A549 (cell line): Measurements from ENCODE around the gene TMTC2. TPM values are rescaled to one million over a fixed set of nuclear protein-coding genes. Genes with fewer than 3 reads are reported as not detected.
A peak's percentile ranks its signal among the peaks of the same experiment; 100 is the strongest.

Source experiments
- ATAC-seq, 2 experiments: fragments of 200-7000 bp in 1 of 2; fragments of >200 bp in 1 of 2; cut with Nextera tagmentation in 1 of 2; cut with Tn5 transposase in 1 of 2; 3 replicates each; pipeline versions ENCODE4 v1.8.0 to v1.9.1; 2018 to 2020; ENCODE audit warnings: mild to moderate bottlenecking in 1 of 2, moderate library complexity in 1 of 2
- CTCF ChIA-PET: fragments of 300-600 bp; sonication (Branson Sonifier 250); formaldehyde crosslinking; extraction: SDS; loops from one replicate; lab custom pipeline; 2021; ENCODE audit warnings: antibody characterized with exemption, inconsistent platforms; lab: Yijun Ruan, JAX
- POLR2A ChIA-PET: fragments of 350-600 bp; formaldehyde crosslinking; extraction: SDS; loops from one replicate; lab custom pipeline; 2021; ENCODE audit warnings: antibody characterized with exemption, inconsistent platforms; lab: Yijun Ruan, JAX
- DNase-seq, 2 experiments: peaks; one replicate each; pipeline versions ENCODE4 v3.0.0 to v3.0.0-alpha.2; 2011 to 2016; ENCODE audit warnings: low read depth in 1 of 2, low spot score in 1 of 2
- FAIRE-seq: peaks from 2 replicates; lab custom pipeline; 2011; peaks lifted over from hg19 to GRCh38; lab: Jason Lieb, UNC
- H3K27ac ChIP-seq, 2 experiments: fragments of >200 bp; sonication (Bioruptor Twin); formaldehyde crosslinking; 3 replicates each; pipeline ENCODE4 v1.5.1; 2016 to 2017
- H3K4me1 ChIP-seq: fragments of >200 bp; sonication (Bioruptor Twin); formaldehyde crosslinking; 3 replicates; pipeline ENCODE4 v1.6.1; 2016
- H3K4me2 ChIP-seq: fragments of >200 bp; sonication (Bioruptor Twin); formaldehyde crosslinking; 3 replicates; pipeline ENCODE4 v1.6.1; 2016
- H3K4me3 ChIP-seq: fragments of >200 bp; sonication (Bioruptor Twin); formaldehyde crosslinking; 3 replicates; pipeline ENCODE4 v1.5.1; 2016
- H3K9me3 ChIP-seq: fragments of >200 bp; sonication (Bioruptor Twin); formaldehyde crosslinking; 3 replicates; pipeline ENCODE4 v1.6.1; 2016
- CBX2 ChIP-seq: fragments of 200-600 bp; sonication (generic); IDR thresholded peaks from 2 replicates; pipeline ENCODE4 v1.6.1; 2016; ENCODE audit warnings: low read depth, mild to moderate bottlenecking, borderline replicate concordance
- CBX8 ChIP-seq: fragments of 200-600 bp; sonication (generic); IDR thresholded peaks from 2 replicates; pipeline ENCODE4 v1.6.1; 2016
- EHMT2 ChIP-seq: fragments of 200-600 bp; sonication (generic); IDR thresholded peaks from 2 replicates; pipeline ENCODE4 v1.6.1; 2016; ENCODE audit warnings: antibody characterized with exemption, low read depth, mild to moderate bottlenecking, moderate library complexity
- FOSL2 ChIP-seq, 2 experiments: fragments of 450-650 bp in 1 of 2; fragments of >200 bp in 1 of 2; sonication (Bioruptor Twin) in 1 of 2; formaldehyde crosslinking; IDR thresholded peaks; 2 replicates each; pipeline versions ENCODE4 v1.5.0 to v1.6.1; 2016 to 2020; ENCODE audit warnings: mild to moderate bottlenecking in 1 of 2, moderate library complexity in 1 of 2
- FOXS1 ChIP-seq: fragments of 250-450 bp; sonication (Bioruptor Pico); IDR thresholded peaks from 2 replicates; pipeline ENCODE4 v1.5.0; 2020; ENCODE audit warnings: mild to moderate bottlenecking, moderate library complexity
- HDAC2 ChIP-seq: fragments of 200-600 bp; sonication (generic); IDR thresholded peaks from 2 replicates; pipeline ENCODE4 v1.6.1; 2016
- HES2 ChIP-seq: fragments of >200 bp; sonication (Bioruptor Twin); formaldehyde crosslinking; IDR thresholded peaks from 2 replicates; pipeline ENCODE4 v1.6.1; 2016
- HOXA7 ChIP-seq: fragments of 250-450 bp; sonication (Bioruptor Pico); IDR thresholded peaks from 2 replicates; pipeline ENCODE4 v1.5.0; 2020; ENCODE audit warnings: mild to moderate bottlenecking, moderate library complexity
- KDM1A ChIP-seq: fragments of 200-600 bp; sonication (generic); IDR thresholded peaks from 2 replicates; pipeline ENCODE4 v1.6.1; 2016; ENCODE audit warnings: low read depth, mild to moderate bottlenecking
- KDM5A ChIP-seq: fragments of 200-600 bp; sonication (generic); IDR thresholded peaks from 2 replicates; pipeline ENCODE4 v1.6.1; 2016; ENCODE audit warnings: antibody characterized with exemption, mild to moderate bottlenecking
- MAX ChIP-seq: IDR thresholded peaks from 2 replicates; pipeline ENCODE4 v1.6.1; 2012
- MAZ ChIP-seq: fragments of 150-350 bp; IDR thresholded peaks from 2 replicates; pipeline ENCODE4 v1.6.1; 2014; ENCODE audit warnings: antibody characterized with exemption, low read depth, low read length, borderline replicate concordance
- MYC ChIP-seq: IDR thresholded peaks from 2 replicates; pipeline ENCODE4 v1.6.1; 2012; ENCODE audit warnings: mild to moderate bottlenecking, inconsistent platforms, low read length, improper control_type of control experiment, borderline replicate concordance
- RAD21 ChIP-seq, 2 experiments: fragments of >200 bp in 1 of 2; sonication (Bioruptor Twin) in 1 of 2; formaldehyde crosslinking in 1 of 2; IDR thresholded peaks in 1 of 2; conservative IDR thresholded peaks in 1 of 2; 2 replicates in 1 of 2; 3 replicates in 1 of 2; pipeline ENCODE4 v1.6.1; 2012 to 2018; ENCODE audit warnings: inconsistent platforms in 1 of 2
- RARB ChIP-seq: fragments of 250-450 bp; sonication (Bioruptor Pico); IDR thresholded peaks from 2 replicates; pipeline ENCODE4 v1.8.0; 2021; ENCODE audit warnings: mild to moderate bottlenecking, moderate library complexity
- RCOR1 ChIP-seq: fragments of 150-350 bp; IDR thresholded peaks from 2 replicates; pipeline ENCODE4 v1.6.1; 2014; ENCODE audit warnings: antibody characterized with exemption, low read length, low read depth
- RNF2 ChIP-seq: fragments of 200-600 bp; sonication (generic); IDR thresholded peaks from 2 replicates; pipeline ENCODE4 v1.6.1; 2016; ENCODE audit warnings: low read depth, mild to moderate bottlenecking, antibody characterized with exemption, moderate library complexity, borderline replicate concordance
- TFCP2L1 ChIP-seq: fragments of 250-450 bp; sonication (Bioruptor Pico); IDR thresholded peaks from 2 replicates; pipeline ENCODE4 v1.5.0; 2021; ENCODE audit warnings: mild to moderate bottlenecking
- TP53 ChIP-seq: fragments of 250-450 bp; sonication (Bioruptor Pico); IDR thresholded peaks from 2 replicates; pipeline ENCODE4 v1.5.0; 2021; ENCODE audit warnings: mild to moderate bottlenecking, moderate library complexity
- ZNF302 ChIP-seq: fragments of 250-450 bp; sonication (Bioruptor Pico); IDR thresholded peaks from 2 replicates; pipeline ENCODE4 v1.9.0; 2021; ENCODE audit warnings: inconsistent platforms, mild to moderate bottlenecking, moderate library complexity
- WGBS: methylation state at CpG from one replicate; pipeline ENCODE4 v1.1.6; 2017; ENCODE audit errors: missing lambda C conversion rate; 5-methylcytosine and 5-hydroxymethylcytosine counted together
- polyA plus RNA-seq, 4 experiments: library from polyadenylated mRNA; depleted of rRNA in 3 of 4; stranded (reverse); fragments of >200 nt; fragmentation: RNase III in 1 of 4; extraction: RNeasy Plus Mini Kit Qiagen cat#74134 plus additional on column Dnase treatment in 1 of 4; gene quantifications; 2 replicates in 3 of 4; 3 replicates in 1 of 4; pipeline ENCODE4 v1.2.3, GENCODE V29; 2011 to 2017
- TF ChIP-seq, protein P1 (sequence below): fragments of 150-350 bp; IDR thresholded peaks from 2 replicates; pipeline ENCODE4 v1.6.1; 2014; ENCODE audit warnings: low read depth, mild to moderate bottlenecking, low read length
- TF ChIP-seq, protein P2 (sequence below): fragments of 250-450 bp; sonication (Bioruptor Pico); IDR thresholded peaks from 2 replicates; pipeline ENCODE4 v1.5.0; 2020; ENCODE audit warnings: low read depth, mild to moderate bottlenecking, moderate library complexity
- TF ChIP-seq, protein P3 (sequence below): fragments of >200 bp; sonication (Bioruptor Twin); formaldehyde crosslinking; IDR thresholded peaks from 3 replicates; pipeline ENCODE4 v1.6.1; 2016
- TF ChIP-seq, protein P4 (sequence below): fragments of 450-650 bp; IDR thresholded peaks from 2 replicates; pipeline ENCODE4 v1.6.1; 2014; ENCODE audit warnings: antibody characterized with exemption

The TMTC2 gene
- polyA plus RNA-seq, 2 of the 4 experiments (the other 2 are of a cell fraction), result 1.8 to 5.3 TPM

GRCh38 chr12:82855872-82856271, 169.2 kb downstream of the TMTC2 start:
- Histone ChIP-seq H3K4me3 (no peak overlapping the region), H3K27ac (no peak overlapping the region), H3K4me1 (peaks cover 5% of the 10 kb centered on the region; the same call in 1 of the 3 replicates), H3K9me3 (no peaks in the 10 kb centered on the region), H3K4me2 (no peak overlapping the region)
- ATAC-seq (no peak), DNase-seq (no peak), FAIRE-seq (no peak)
- CTCF ChIA-PET, result interaction anchor here (1.5 kb wide), 1 partner anchor 170 kb away, joined by 3 read pairs; no protein-coding TSS in a partner anchor
- POLR2A ChIA-PET, result no interaction called here
- TF ChIP-seq ZNF302 (CRISPR knock-in tag) (no peak), HOXA7 (CRISPR knock-in tag) (no peak), FOXS1 (CRISPR knock-in tag) (no peak), RAD21 (conservative IDR thresholded peaks at IDR 0.05 in 1 of 2, IDR thresholded peaks at IDR 0.05 in 1 of 2) (no peak), MAX (no peak), EHMT2 (no peak), CBX8 (no peak), TFCP2L1 (no peak)

DNA sequence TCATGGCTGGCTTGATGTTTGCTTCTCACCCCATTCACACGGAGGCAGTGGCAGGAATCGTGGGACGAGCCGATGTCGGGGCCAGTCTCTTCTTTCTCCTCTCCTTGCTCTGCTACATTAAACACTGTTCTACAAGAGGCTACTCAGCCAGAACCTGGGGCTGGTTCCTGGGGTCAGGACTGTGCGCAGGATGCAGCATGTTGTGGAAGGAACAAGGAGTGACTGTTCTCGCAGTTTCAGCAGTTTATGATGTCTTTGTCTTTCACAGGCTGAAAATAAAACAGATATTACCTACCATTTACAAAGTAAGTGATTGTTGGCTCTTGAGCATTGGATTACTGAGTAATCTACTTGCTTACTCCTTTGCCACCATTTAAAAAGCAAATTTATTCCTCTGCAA, 170.6 kb downstream of the TMTC2 start:
- ChIA-PET POLR2A (no interaction called here), CTCF (interaction anchor here (1.2 to 1.5 kb wide), 2 partner anchors 19 to 171 kb away, joined by 3 read pairs; no protein-coding TSS in a partner anchor)
- no peak overlapping the region for H3K4me2 ChIP-seq
- no peak overlapping the region for H3K27ac ChIP-seq
- H3K4me3 ChIP-seq, result no peak overlapping the region
- 96% methylated on average over 7 of the region's 7 CpGs for WGBS
- peaks cover 5% of the 10 kb centered on the region; the same call in 1 of the 3 replicates for H3K4me1 ChIP-seq
- DNase-seq (no peak), ATAC-seq (no peak), FAIRE-seq (no peak)
- TF ChIP-seq FOXS1 (CRISPR knock-in tag) (no peak), RAD21 (conservative IDR thresholded peaks at IDR 0.05 in 1 of 2, IDR thresholded peaks at IDR 0.05 in 1 of 2) (no peak), TP53 (CRISPR knock-in tag) (no peak), MYC (no peak), MAZ (no peak), EHMT2 (no peak), RARB (CRISPR knock-in tag) (no peak), RCOR1 (no peak), HDAC2 (no peak), MAX (no peak), KDM5A (no peak), CBX2 (no peak), HES2 (no peak)
- TF ChIP-seq, protein P1, sequence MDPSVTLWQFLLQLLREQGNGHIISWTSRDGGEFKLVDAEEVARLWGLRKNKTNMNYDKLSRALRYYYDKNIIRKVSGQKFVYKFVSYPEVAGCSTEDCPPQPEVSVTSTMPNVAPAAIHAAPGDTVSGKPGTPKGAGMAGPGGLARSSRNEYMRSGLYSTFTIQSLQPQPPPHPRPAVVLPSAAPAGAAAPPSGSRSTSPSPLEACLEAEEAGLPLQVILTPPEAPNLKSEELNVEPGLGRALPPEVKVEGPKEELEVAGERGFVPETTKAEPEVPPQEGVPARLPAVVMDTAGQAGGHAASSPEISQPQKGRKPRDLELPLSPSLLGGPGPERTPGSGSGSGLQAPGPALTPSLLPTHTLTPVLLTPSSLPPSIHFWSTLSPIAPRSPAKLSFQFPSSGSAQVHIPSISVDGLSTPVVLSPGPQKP, result no peak
- no peaks in the 10 kb centered on the region for H3K9me3 ChIP-seq

GRCh38 chr12:82857911-82858533, 171.3 kb downstream of the TMTC2 start:
- peak; percentile 13 for FAIRE-seq
- DNase-seq, result no peak
- ChIA-PET POLR2A (no interaction called here), CTCF (interaction anchor here (0.6 to 1.2 kb wide), 2 partner anchors 20 to 1213 kb away, joined by 3 read pairs; no protein-coding TSS in a partner anchor)
- H3K4me3 ChIP-seq, result no peak overlapping the region
- H3K9me3 ChIP-seq, result no peaks in the 10 kb centered on the region
- H3K4me1 ChIP-seq, result peaks cover 5% of the 10 kb centered on the region; the same call in 1 of the 3 replicates
- no peak for ATAC-seq
- no peak overlapping the region for H3K27ac ChIP-seq
- WGBS, result 79% methylated on average over 10 of the region's 10 CpGs
- H3K4me2 ChIP-seq, result no peak overlapping the region
- TF ChIP-seq, protein P2, sequence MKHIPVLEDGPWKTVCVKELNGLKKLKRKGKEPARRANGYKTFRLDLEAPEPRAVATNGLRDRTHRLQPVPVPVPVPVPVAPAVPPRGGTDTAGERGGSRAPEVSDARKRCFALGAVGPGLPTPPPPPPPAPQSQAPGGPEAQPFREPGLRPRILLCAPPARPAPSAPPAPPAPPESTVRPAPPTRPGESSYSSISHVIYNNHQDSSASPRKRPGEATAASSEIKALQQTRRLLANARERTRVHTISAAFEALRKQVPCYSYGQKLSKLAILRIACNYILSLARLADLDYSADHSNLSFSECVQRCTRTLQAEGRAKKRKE (CRISPR knock-in tag), result no peak
- TF ChIP-seq FOSL2 (IDR thresholded peaks at IDR 0.05) (no peak), FOSL2 (CRISPR knock-in tag; IDR thresholded peaks at IDR 0.05) (no peak), RNF2 (no peak), HES2 (no peak), KDM1A (no peak), RAD21 (conservative IDR thresholded peaks at IDR 0.05 in 1 of 2, IDR thresholded peaks at IDR 0.05 in 1 of 2) (no peak)
- TF ChIP-seq, protein P1, result no peak
- TF ChIP-seq, protein P3, sequence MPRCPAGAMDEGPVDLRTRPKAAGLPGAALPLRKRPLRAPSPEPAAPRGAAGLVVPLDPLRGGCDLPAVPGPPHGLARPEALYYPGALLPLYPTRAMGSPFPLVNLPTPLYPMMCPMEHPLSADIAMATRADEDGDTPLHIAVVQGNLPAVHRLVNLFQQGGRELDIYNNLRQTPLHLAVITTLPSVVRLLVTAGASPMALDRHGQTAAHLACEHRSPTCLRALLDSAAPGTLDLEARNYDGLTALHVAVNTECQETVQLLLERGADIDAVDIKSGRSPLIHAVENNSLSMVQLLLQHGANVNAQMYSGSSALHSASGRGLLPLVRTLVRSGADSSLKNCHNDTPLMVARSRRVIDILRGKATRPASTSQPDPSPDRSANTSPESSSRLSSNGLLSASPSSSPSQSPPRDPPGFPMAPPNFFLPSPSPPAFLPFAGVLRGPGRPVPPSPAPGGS, result no peak
- TF ChIP-seq, protein P4, sequence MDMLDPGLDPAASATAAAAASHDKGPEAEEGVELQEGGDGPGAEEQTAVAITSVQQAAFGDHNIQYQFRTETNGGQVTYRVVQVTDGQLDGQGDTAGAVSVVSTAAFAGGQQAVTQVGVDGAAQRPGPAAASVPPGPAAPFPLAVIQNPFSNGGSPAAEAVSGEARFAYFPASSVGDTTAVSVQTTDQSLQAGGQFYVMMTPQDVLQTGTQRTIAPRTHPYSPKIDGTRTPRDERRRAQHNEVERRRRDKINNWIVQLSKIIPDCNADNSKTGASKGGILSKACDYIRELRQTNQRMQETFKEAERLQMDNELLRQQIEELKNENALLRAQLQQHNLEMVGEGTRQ, result no peak
